Hepatic stellate cell (primary cell): ENCODE results near the gene CBLN1.
A peak's percentile ranks its signal among the peaks of the same experiment; 100 is the strongest.

Experiments
- DNase-seq: peaks from one replicate; pipeline ENCODE4 v3.0.0; 2011; ENCODE audit warnings: low spot score

The CBLN1 gene

GRCh38 chr16:49281480-49281842, at the start of gene CBLN1:
CBLN1 (minus strand) TSS chr16:49281838; CDS start chr16:49281465, 373 bp downstream.
- no peak for DNase-seq

GRCh38 chr16:49330562-49331201, 49.0 kb upstream of the CBLN1 start:
- DNase-seq, result no peak

DNA sequence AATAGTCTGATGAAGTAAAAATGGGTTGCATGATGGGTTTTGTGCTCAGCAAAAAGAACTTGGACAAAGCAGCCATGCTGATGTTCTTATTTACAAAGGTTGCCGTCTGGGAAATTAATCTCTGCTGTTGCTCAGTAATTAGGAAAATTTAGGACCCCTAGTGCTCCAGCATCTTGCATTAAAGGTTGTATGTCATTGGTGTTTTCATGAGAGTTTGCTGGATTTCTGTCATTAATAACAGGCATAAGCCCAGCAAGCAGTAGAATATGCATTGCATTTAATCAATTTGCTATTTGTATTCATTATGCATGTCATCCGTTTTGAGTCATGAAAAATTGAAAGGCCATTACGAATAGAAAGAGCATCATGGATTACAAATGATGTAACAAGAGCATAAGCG, 46.7 kb upstream of the CBLN1 start:
- DNase-seq, result no peak

- no peak for DNase-seq
Observed at GRCh38 chr16:49327466-49327865, 45.8 kb upstream of the CBLN1 start.

DNA sequence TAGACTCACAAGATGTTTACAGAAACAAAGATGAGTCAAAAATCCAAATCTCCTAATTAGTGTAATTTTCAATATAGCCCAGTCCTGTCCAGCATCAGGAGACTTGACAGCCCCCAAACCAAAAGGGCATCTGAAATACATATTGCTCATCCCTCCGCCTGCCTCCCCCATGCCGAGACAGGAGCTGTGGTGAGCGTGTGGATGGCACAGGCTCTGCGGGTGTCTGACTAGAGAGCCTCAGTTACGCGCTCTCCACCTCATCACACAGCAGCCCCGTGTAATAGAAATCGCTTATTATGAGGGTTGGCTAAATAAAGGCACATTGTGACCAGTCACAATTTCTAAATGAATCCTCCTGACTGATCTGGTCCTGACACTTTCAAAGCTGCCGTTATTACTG, 43.1 kb upstream of the CBLN1 start:
- DNase-seq, result no peak

DNA sequence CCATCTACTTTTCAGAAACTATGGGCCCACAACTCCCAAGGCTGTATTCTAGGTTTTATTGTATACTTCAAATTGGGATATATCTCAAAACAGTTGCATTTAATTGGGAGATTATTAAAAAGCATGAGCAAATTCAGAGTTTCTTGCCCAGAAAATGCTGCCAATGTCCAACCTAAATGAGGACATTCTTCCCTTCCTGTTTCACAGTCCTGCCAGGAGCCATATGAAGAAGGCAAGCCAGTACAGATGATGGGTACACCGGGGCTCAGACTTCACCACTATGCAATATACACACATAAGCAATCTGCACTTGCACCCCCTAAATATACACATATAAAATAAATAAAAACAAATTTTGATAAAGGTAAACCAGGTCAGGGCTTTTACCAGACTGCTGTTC, 34.0 kb upstream of the CBLN1 start:
- DNase-seq, result no peak

DNA sequence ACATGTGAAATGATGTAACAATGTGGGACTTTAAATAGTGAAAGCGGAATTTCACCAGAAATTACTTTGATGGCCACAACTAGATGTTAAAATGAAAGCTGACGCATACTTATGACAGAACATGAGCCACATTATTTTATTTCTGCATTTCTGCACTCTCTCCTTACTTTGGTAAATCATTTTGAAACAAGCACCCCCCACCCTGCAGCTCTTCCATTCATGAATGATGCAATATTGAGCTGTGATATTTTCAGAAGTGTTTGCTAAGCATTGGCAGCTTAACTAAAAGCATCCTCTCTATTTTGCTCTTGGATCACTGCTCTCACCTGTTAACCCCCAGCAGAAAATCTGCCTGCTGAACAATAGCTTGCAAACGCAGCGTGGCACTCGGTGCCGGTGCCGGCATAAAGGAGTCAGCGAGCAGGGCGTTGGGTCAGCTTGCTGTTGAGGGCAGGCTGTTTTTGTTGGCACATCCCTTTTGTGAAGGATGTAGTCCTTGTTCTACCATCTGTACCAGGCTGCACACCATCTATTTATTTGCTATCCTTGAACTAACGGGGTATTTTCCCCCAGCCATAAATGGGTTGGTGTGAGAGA, 30.8 kb upstream of the CBLN1 start:
- DNase-seq, result no peak

DNA sequence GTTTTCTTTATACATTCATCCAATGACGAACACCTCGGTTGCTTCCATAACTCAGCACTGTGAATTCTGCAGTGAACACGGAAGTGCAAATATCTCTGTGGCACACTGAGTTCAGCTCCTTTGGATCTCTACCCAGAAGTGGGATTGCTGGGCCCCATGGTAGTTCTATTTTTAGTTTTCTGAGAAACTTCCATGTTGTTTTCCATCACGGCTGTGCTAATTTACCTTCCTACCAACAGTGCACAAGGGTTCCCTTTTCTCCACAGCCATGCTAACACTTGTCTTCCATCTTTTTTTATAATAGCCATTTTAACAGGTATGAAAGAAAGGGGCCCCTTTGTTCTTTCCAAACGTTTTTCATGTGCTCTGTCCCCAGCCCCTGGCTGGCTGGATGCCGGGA, 30.2 kb upstream of the CBLN1 start:
- DNase-seq, result no peak

- DNase-seq, result no peak
Observed at GRCh38 chr16:49307176-49307575, 25.5 kb upstream of the CBLN1 start.

DNA sequence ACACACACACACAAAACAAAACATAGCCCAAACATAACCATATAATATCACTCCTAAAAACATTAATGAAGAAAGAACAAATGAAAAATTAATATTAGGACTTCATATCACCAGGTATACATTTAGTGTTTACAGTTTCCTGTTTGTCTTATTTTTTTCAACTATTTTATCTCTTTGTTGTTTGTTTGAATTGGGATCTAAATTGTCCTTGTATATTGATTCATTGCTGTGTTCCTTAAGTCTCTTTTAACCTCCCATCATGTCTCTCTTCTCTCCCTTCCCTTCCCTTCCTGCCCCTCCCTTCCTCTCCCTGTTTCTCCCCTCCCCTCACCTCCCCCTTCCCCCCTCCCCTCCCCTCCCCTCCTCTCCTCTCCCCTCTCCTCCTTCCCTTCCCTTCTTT, 23.8 kb upstream of the CBLN1 start:
- DNase-seq, result no peak

DNA sequence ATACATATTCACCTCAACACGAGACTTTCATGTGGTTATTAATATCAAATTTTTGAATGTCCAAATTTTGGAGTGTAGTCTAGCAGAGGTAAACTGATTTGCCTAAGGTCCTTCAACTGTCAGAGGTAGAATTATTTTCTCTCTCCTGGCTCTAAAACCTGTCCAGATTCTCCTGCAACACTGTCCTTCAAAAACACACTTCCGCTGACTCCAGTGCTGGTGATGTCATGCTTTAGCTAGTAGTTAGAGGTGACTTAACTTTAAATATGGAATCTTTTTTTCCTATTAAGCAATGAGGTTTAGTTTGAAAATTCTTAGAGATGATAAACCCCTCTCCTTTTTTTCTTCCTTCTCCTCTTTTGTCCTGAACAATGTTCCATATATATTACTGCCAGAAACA, 10.8 kb upstream of the CBLN1 start:
- no peak for DNase-seq

DNA sequence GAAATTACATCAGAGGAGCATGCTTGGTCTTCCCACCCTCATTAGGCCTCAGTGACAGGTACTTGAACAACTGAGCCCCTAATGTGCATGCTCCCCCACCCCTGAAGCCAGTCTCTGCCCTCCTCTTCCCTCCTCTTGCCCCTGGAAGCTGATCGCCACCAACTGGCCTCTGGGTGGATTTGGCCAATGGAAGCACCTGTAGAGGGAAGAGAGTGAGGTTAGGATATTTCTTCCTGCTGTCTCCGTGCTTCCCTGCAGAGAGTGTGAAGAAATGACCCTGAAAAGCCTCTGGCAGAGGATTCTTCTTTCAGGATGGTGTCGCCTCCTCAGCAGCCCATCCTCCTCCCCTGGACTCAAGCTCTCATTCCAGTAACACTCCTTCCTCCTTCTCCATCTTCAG, 5.9 kb upstream of the CBLN1 start:
- DNase-seq, result no peak

DNA sequence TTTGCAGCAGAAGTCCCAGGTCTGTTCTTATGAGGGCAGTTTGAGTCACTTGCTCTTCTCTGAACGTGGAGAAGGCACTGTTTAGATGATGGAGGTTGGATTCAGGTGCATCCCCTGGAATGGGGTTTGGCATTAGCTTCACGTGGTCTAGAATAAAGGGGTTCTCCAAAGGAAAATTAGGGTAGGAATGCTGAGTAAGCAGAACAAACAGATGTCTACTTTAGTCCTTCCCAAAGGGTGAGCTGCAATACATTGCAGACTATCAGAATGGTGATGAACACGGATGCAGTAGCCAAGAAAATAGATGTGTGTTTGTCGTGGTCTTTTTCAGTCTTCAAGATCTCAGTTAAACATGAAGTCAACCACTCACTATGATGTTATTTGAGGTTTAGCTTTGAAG, 3.3 kb upstream of the CBLN1 start:
- DNase-seq, result no peak

GRCh38 chr16:49283376-49284049, 1.9 kb upstream of the CBLN1 start:
- no peak for DNase-seq

GRCh38 chr16:49282690-49283375, 1.2 kb upstream of the CBLN1 start:
- DNase-seq, result no peak

DNA sequence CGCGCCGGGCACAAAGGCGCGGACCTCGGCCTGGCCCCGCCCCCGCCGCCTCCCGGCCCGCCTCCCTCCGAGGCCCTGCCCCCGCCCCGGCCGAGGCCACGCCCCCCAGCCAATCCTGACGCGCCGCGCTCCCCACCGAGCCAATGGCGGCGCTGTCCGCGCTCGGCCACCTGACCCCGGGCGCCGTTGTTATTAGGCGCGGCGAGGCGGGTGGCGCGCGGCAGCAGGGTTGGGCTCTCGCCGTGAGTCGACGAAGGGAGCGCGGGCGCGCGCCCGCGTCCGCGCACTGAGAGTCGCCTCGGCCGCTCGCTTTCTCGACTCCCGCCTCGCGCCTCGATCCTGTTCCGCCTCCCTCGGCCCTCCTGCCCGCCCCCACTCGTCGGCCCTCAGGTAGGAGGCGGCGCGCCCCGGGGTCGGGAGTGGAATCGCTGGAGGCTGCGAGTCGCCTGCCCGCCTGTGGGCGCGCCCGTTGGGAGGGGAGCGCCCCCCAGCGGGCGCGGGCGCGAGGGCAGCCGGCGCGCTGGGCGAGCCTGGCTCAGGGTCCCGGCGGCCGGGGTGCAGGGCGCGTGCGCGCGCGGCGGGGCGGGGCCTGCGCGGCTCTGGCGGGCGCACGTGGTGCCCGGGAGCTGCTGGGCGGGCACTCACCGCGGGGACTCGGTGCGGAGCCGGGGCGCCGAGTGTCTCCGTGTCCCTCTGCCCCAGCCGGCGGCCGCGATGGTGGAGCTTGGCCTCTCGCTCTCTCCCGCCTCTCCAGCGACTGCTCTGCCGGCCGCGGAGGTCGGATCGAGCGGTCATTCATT, 405 bp upstream of the CBLN1 start:
- DNase-seq, result peak; percentile 75

- DNase-seq, result no peak
Observed at GRCh38 chr16:49280841-49281371, 732 bp downstream of the CBLN1 start.

- DNase-seq, result no peak
Observed at GRCh38 chr16:49280105-49280741, 1.4 kb downstream of the CBLN1 start.

DNA sequence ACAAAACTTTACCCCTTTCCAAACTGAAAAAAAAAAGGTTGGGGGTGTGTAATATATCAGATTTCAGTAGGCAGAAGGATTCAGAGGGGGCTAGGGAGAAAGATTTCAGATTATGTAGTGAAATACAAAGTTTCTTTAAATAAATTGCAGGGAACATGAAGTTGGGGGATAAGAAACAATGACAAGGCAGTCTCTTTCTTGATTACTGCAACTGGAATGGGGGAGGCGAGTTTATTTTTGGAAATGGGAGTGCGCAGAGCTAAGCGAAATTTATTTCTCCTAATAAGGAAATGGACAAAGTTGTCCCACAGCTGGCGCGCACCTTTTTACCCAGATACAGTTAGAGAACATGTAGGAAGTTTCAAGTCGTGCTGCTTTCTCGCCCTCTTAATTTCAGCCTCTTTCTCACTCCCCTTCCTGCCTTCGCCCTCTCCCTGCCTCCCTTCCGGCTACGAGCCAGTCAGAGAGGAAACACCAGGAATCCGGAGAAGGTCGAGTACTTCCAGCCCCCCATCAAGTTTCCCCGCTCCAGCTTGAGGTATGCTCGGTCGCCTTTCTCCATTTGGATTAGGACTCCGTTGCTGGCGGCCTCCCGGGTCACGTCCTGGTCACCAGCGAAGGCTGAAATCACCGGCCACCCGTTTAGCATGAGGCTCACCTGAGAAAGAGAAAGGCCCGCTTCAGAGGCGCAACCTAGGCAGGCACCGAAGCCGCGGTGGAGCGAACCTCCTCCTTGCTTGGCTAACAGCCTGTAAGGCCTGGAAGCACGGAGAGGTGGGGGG, 2.5 kb downstream of the CBLN1 start:
- no peak for DNase-seq

- DNase-seq, result no peak
Observed at GRCh38 chr16:49278567-49278827, 3.1 kb downstream of the CBLN1 start.
